Left hindlimb (tissue), 1 donor: ENCODE data around the gene CANT1.

ENCODE experiments used
- DNase-seq: peaks from one replicate; pipeline ENCODE4 v3.0.0-alpha.2; 2018

CANT1 gene

DNA sequence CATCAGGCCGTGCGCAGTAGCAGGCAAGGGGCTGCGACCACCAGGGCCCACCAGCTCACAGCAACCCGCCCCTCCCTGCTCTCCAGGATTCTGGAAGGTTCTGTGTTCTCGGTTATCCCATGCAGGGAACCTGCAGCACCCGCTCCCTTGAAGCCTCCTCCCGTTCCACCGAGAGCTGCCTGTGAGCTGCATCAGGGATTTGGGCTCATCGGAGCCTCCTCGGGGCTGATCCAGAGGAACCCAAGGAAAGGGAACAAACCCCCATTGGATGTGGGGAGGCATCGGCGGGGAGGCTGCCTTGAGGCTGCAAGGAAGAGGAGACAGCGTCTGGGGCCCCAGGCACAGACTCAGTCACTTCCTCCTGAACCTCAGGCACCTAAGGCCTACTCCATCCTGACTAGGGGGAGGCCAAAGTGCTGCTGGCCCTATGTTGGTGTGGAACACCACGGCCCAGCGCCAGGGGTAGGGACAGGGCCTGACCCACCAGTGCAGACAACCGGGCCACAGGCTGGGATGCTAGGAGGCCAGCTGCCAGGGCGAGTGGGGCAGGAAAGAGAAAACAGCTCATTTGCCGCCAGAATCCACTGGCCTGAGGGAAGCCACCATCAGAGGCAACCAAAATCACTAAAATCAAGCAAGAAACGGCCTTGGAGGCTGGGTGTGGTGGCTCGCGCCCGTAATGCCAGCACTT, 15.4 kb downstream of the CANT1 start:
- DNase-seq = peak; percentile 20

DNA sequence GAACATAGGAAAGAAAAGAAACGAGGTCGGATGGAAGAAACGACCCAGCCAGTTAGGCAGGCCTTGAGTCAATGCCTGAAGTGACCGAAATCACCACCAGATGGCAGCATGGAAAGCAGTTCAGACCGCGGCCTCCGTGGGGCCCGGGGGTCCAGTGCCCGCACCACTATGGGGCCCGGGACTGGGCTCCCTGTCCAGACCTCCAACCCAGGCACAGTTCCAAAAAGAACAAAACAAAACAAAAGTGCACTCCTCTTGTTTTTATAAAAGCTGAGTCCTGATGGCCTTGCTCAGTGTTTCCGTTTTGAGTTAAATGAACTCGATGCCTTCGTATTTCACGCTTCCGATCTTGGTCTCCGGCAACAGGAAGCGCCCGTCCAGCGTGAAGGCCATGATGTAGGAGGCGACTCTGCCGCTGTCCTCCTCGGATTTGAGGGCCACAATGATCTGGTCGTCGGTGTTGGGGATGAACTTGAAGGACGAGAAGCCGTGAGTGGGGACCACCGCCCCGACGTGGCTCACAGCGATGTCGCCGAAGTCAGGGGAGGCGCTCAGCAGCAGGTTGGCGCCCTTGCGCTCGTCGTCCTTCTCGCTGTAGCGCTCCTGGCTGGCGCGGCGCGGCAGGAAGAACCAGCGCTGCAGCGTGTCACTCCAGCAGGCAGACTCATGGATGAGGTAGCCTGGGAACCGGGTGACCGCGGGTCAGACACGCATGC, 16.2 kb downstream of the CANT1 start:
- no peak for DNase-seq

DNA sequence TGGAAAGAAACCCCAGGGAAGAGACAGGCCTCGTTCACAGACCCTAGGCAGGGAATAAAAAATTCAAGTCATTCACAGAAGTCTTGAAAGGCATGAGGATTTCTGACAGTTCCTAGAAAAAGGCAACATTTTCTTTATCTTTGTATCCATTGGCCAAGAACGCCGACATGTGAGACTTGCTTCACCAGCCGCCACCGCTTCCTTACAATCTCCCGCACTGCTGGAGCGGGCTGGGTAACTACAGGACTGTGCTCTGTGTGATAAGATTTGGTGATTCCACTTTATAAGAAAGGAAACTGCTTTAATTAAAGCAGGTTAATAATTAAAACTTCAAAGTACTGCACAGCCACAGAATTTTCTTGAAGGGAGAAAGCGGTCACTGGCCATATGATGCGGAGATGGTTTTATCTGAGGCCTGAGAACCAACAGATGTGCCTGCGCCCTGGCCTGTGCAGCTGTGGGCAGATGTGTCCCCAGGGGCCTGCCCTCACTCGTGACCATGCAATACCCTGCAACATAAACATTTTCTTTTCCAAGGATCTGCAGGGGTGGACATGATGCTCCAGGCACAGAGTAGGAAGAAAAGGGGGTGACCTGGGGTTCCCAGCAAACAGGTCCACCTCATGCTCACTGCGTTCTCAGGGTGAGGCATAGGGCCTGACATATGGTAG, 16.9 kb downstream of the CANT1 start:
- no peak for DNase-seq

DNA sequence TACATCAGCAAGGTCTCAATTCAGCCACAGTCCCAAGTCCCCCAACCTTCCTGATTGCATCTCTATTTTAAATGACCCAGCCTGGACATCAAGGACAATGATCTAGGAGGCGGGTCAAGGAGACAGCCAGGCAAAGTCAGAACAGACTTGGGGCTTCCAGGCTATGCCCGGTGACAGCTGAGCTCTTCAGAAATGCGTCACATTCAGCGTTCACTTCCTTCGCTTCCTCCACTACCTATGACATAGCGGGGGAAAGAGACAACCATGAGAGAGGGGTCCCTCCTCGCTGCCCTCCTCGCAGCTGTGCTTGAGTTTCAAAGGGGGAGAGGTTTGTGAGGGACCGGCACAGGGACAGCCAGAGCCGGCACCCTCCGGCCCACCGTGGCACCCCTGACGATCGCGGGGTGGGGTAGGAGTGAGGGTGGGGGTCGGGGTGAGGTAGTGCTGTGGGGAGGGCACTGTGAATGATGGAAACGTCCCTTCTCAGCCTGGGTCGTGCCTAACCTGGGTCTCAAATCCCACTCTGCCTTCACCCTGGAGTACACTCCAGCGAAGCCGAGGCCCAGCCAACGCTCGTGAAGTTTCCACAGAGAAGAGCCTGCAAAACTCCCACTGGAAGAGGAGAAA, 17.5 kb downstream of the CANT1 start:
- no peak for DNase-seq

DNA sequence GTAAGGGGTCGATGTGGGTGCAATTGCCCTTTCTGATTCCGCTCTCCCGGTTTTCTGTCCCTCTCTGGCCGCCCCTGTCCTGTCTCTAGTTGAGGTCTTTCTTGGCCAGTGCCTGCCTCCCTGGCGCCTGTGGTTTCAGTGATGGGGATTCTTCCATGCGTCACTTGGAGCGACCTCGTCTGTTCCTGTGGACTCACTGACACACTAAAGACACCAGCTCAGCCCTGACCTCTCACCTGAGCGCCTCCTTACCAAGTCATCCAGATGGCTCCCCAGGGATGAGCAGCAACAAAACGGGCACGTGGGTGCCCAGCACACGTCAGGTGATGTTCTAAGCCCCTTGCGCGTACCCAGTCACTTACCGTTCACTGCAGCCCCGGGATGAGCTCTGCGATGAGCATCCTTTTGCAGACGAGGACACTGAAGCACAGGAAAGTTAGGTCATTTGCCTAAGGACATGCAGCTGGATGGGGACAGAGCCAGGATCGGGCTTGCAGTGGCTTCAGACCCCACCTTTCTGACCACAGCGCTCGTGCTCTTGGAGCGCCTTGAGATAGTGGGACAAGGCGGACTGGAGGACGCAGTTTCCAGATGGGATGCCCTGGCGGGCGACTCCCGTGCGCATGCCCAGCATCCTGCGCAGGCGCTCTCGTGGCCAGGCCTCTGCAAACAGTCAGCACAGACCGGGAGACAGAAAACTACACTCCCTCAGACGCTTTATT, 18.4 kb downstream of the CANT1 start:
- no peak for DNase-seq

DNA sequence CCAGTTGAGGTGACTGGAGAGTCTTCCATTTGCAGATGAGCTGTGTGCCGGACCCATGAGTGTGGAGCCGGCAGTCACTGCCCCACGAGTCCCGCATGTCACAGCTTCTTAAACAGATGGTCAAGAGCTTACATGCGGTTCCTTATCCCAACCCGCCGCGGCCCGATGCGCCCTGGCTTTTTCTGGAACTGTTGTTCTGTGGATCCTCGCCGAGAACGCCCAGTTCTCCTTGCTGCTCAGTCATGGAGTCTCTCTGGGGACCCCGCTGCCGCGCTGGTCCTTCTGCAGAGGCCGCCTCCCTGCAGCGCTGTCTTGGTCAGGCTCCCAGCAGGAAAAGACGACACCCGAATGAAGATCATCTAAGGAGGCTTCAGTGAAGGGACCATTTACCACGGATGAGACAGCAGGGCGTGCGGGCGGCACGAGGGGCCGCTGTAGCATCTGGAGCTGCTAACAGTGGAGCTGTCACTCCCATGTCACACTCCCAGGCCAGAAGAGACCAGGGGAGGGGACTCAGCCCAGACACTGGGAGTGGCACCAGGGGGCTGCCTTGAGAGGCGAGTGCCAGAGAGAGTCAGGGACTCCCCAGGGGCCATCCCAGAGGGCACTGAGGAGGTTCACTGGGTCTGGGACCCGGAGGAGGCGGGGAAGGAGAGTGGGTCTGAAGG, 19.1 kb downstream of the CANT1 start:
- DNase-seq = no peak

DNA sequence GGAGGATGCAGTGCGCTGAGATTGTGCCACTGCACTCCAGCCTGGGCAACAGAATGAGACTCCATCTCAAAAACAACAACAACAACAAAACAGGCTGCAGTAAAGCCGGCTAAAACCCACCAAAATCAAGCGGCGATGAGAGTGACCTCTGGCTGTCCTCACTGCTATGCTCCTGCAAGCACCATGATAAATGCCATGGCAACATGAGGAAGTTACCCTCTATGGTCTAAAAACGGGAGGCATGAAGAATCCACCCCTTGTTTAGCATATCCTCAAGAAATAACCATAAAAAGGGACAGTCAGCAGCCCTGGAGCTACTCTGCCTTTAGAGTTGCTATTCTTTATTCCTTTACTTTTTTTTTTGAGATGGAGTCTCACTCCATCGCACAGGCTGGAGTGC, 21.4 kb downstream of the CANT1 start:
- no peak for DNase-seq

DNA sequence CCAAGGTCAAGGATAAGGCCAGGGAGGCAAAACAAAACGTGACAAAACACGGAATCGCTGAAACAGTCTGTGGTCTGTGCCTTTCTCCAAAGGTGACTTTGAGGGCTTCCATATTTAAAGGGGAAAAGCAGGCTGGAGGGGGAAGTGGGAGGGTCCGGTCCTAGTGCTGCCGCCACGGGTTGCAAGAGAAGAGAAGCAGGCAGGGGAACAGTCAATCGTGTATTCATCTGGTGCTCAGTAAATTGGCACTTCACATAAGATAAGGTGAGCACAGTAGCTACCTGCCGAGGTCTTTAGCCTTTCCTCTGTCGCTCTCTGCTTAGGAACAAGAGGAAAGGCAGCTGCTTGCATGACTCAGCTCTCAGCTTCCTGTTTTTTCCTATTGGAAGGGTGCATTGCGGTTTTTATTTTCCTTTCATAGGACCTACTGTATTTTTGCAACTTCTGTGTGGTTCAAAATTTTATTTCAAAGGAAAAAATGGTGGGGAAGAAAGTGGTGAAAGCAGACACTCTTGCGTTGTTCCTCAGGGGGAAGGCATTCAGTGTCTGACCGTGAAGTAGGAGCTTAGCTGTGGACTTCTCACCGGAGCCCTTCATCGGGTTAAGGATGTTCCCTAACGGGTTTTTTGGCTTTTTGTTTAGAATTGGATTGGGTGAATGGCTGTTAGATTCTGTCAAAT, 22.8 kb downstream of the CANT1 start:
- no peak for DNase-seq

DNA sequence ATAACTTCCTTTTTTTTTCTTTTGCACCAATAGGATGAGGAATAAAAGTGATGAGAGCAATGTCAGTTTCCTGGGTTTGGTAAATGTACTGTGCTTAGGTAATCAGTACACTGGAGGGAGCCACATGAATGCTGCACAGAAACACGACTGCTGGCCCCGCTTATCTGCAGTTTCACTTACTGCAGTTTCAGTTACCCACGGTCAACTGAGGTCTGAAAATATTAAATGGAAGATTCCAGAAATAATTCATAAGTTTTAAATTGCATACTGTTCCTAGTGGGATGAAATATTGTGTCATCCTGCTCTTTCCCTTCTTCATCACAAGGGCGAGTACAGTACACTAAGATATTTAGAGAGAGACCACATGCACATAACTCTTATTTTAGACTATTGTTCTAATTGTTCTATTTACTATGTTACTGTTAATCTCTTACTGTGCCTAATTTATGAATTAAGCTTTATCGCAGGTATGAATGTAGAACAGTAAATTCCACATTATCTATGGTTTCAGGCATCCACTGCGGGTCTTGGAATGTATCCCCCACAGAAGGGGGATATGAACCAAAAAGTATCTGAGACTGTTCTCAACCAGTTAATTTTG, 23.4 kb downstream of the CANT1 start:
- DNase-seq = no peak

DNA sequence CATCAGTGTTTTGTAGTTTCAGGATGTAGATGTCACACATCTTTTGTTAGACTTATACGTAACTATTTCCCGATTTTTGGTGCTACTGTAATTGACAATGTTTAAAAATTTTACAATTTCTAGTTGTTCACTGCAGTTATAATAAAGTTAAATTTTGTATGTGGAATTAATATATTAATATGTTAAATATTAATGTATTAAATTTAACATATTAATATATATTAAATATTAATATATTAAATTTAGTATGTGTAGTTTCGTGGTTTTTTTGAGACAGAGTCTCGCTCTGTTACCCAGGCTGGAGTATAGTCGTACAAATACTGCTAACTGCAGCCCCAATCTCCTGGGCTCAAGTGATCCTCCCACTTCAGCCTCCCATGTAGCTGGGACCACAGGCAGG, 24.2 kb downstream of the CANT1 start:
- no peak for DNase-seq

DNA sequence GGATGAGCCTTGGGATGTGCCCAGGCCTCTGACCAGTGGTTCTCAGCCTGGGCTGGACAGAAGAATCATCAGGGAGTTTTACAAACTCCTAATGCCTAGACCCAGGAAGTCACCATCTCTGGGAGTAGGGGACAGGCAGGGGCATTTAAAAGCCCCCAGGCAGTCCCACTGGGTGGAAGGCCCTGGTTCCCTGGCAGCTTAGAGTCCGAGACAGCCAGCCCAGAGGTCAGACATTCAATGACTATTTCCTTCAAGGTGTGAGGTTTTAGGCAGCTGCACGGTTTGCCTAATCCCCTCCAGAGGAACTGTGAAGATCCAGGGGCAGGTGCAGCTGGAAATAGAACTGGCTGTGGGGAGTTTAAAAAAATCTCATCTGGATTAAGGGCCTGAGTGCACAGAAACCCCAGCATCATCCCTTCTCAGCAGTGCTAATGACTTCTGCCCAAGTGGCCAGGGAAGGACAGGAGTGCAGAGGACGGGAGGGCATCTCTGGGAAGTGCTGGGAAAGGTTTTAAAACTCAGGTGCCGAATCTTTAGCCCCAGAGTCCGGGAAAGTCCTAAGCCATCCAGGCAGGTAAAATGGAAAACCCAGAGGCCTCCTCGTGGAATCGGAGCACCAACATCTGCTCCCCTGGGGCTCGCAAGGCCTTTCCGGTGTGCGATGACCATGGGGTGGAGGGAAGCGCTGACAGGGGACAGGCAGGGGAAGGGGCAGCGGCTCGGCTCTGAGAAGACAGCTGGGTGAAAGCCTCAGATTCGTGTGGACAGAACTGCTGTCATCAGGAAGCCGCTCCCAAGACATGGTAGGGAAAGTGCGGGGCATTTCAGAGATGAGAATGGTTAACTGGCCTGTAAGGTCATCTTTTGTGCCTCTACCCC, 28.3 kb downstream of the CANT1 start:
- DNase-seq = no peak

DNA sequence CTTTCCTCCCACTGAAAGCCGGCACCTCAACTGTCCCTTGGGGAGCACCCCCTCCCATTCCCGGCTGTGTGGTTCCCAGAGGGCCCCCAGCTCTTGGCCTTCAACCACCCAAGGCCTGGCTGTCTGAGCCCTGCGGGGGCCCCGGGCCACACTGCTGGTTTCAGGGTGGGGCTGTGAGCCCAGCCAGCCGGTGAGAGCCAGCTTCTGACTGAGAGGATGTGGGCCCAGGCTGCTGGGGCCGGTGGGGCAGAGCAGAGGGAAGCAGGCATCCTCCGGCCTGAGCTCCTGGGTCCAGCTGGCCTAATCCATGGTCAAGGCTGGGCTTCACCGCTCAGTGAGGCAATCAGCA, 29.0 kb downstream of the CANT1 start:
- DNase-seq = no peak

DNA sequence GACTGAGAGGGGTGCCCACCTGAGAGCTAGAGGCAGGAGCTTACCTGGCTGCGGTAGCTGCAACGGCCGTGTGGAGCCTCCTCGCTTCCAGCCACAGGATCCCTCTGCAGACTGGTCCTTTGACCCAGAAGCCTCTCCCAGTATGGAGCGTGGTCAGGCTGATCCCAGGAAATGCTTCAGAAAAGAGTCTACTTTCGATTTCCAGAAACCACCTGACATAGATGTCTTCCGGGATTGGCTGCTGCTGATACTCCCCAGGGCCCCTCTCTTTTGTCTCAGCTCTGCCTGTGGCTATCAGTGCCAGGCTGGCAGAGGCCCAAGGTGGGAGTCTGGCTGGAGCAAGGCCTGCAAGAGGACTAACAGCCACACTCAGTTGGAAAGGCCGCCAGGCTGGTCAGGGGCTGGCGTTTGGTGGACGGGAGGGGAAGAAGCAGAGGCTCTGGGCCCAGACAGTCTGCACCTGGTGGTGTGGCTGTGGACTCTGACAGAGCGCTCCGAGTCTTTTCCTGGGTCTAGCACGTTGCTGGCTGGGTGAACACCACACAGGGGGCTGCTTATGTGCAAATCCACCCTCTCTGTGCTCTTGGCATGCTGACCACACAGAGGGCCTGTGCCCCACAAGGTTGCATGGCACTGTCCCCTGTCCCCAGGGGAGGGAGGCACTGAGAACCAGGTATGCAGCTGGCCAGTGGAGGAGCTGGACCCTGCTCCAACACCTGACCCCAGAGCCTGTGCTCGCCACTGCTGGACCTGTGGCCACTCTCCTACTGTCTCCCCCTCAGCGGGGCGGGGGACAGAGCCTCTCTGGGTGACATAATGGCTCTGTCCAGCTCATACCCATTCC, 29.6 kb downstream of the CANT1 start, which contains the start of gene LGALS3BP:
Gene LGALS3BP (minus strand): TSS at position 144 of the 844 bp plus-strand sequence. CDS start 2,732 bp downstream, outside the sequence.
- DNase-seq = peak; percentile 64

DNA sequence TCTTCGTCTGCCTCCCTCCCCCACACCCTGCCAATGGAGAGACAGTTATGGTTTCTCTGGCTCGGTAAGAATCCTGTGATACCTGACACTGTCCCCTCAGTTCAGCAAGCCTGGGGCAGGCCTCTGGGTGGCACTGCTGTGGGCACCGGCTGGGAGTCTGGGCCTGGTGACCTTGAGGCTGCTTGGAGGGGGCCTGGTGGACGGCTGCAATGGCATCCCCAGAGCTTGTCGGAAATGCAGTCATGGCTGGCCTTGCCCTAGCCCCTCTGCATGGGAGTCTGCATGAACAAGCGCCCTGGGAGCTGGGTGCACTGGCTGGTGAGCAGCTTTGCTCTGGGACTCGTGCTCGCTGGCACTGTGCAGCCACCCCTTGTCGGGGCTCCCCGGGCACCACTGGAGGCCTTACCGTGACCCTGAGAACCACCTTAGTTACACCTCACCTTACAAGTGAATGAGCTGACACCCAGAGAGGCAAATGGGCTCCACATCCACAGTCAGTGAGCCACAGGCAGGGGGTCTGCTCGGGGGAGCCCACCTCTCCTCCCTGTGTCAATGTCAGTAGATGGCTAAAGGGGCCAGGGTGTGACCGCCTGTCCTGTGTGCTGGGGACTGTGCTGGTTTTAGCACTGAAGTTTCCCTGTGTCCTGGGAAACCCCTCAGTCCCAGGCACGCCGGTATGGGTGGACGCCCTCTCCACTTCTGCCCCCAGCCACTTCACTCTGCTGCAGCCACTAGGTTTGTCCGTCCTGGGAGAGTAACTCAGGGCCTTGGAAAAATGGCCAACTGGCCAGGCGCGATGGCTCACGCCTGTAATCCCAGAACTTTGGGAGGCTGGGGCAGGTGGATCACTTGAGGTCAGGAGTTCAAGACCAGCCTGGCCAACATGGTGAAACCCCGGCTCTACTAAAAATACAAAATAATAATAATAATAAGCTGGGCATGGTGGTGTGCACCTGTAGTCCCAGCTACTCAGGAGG, 31.3 kb downstream of the CANT1 start:
- no peak for DNase-seq

DNA sequence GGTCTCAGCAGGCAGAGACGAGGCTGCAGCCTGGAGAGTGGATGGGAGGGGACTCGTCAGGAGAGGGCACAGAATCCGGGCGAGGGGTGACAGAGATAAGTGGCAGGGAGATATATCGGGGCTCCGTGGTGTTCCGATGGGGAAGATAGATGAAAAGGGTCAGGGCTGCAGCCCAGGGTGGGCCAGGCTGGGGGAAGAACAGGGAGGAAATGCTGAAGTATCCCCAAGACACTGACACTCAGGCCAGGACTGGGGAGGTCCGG, 32.0 kb downstream of the CANT1 start:
- no peak for DNase-seq

DNA sequence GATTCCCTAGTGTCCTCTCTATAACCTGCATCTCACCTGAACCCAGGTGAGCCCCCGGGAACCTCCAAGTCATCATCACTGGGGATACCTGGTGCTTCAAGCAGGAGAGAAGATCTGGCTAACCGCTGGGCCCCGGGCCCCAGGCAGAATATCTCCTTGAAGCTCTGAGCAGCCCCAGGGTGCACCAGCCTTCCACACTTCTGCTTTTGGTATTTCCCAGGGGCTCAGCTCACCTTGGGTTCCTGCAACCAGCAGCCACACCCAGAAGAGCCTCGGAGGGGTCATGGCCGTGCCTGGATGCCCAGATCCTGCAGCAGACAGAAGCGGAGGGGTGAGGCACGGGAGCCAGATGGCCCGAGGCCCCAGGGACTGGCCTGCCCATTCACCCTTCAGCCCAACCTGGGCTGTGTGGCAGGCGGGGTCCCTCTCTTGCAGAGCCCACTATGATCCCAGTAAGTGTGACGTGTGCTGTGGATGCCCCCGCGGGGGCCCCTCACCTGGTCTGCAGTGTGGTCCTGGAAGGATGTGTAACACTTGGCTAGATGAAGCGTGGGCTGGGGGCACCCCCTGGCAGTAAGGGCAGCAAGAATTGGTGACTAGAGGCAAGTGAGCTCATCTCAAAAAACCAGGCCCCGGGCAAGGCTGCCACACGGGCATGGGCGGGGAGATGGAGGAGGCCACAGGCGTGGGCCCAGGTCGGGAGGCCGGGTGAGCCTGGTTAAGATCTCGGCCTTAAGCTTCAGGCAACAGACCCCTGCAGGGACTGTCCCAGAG, 32.5 kb downstream of the CANT1 start:
- DNase-seq = no peak
